ENCODE measurements around the gene PARD6G.

- TF ChIP-seq CTCF (IDR thresholded peaks at IDR 0.05; ENCODE audit: low read depth, low read length, poor library complexity, severe bottlenecking) (no peak), EZH2phosphoT487 (IDR thresholded peaks at IDR 0.05; ENCODE audit: borderline replicate concordance, low read length) (no peak)
Observed at GRCh38 chr18:80119111-80119510, 128.2 kb downstream of the PARD6G start.
